HEK293 (cell line): ENCODE data around the gene ZFP3.
"Not testable (repeated sequence)": the region's sequence is repeated elsewhere in the genome, so short reads cannot be mapped to it uniquely, and the experiment has no call there.

Source experiments
- CTCF ChIA-PET: fragments of 350-600 bp; formaldehyde crosslinking; extraction: SDS; loops from one replicate; lab custom pipeline; 2021; ENCODE audit warnings: antibody characterized with exemption; lab: Yijun Ruan, JAX
- POLR2A ChIA-PET: fragments of 300-600 bp; formaldehyde crosslinking; extraction: SDS; loops from one replicate; lab custom pipeline; 2020; ENCODE audit warnings: antibody characterized with exemption, inconsistent platforms; lab: Yijun Ruan, JAX
- H3K27ac ChIP-seq: fragments of 200-500 bp; sonication (Bioruptor generic); 2 replicates; pipeline ENCODE4 v1.5.1; 2014; ENCODE audit warnings: low read depth, low read length, control low read depth, inconsistent platforms; ENCODE audit errors: extremely low read depth
- H3K36me3 ChIP-seq, 2 experiments: fragments of 200-500 bp in 1 of 2; sonication (Bioruptor generic) in 1 of 2; 1 replicate in 1 of 2; 2 replicates in 1 of 2; pipeline ENCODE4 v1.5.1; 2014 to 2017; ENCODE audit warnings: inconsistent platforms in 2 of 2, low read length in 2 of 2; ENCODE audit not compliant: control insufficient read depth in 2 of 2, insufficient read depth in 1 of 2
- H3K4me1 ChIP-seq: fragments of 200-500 bp; sonication (Bioruptor generic); 2 replicates; pipeline ENCODE4 v1.5.1; 2014; ENCODE audit warnings: mild to moderate bottlenecking, low read length, inconsistent platforms; ENCODE audit not compliant: control insufficient read depth, insufficient read depth
- H3K4me3 ChIP-seq: 2 replicates; pipeline ENCODE4 v1.5.1; 2011; ENCODE audit warnings: low read depth, mild to moderate bottlenecking, control low read depth, low read length, moderate library complexity
- H3K9me3 ChIP-seq: fragments of 200-500 bp; sonication (Bioruptor generic); 2 replicates; pipeline ENCODE4 v1.5.1; 2014; ENCODE audit warnings: low read depth, low read length, inconsistent platforms; ENCODE audit not compliant: control insufficient read depth, insufficient read depth
- FEZF1 ChIP-seq: fragments of 450-650 bp; formaldehyde crosslinking; IDR thresholded peaks from 2 replicates; pipeline ENCODE4 v1.5.1; 2016; ENCODE audit warnings: missing biosample characterization, missing genetic modification characterization
- KLF1 ChIP-seq: fragments of 450-650 bp; formaldehyde crosslinking; IDR thresholded peaks from 2 replicates; pipeline ENCODE4 v1.5.1; 2016; ENCODE audit warnings: missing biosample characterization, missing genetic modification characterization
- REPIN1 ChIP-seq: fragments of 450-650 bp; formaldehyde crosslinking; IDR thresholded peaks from 2 replicates; pipeline ENCODE4 v1.5.1; 2017; ENCODE audit warnings: missing biosample characterization, missing genetic modification characterization, low read depth
- SETDB1 ChIP-seq: IDR thresholded peaks from one replicate; pipeline ENCODE4 v1.6.1; 2017; ENCODE audit warnings: mild to moderate bottlenecking, low read length, moderate library complexity, mixed read lengths; ENCODE audit not compliant: insufficient read length
- WT1 ChIP-seq: fragments of 450-650 bp; formaldehyde crosslinking; IDR thresholded peaks from 2 replicates; pipeline ENCODE4 v1.5.1; 2016; ENCODE audit warnings: missing biosample characterization, missing genetic modification characterization
- ZBTB1 ChIP-seq: fragments of 450-650 bp; formaldehyde crosslinking; IDR thresholded peaks from 2 replicates; pipeline ENCODE4 v1.5.1; 2016; ENCODE audit warnings: missing biosample characterization, missing genetic modification characterization
- ZFP3 ChIP-seq: fragments of 450-650 bp; formaldehyde crosslinking; IDR thresholded peaks from 2 replicates; pipeline ENCODE4 v1.5.1; 2016; ENCODE audit warnings: low read depth, missing biosample characterization, missing genetic modification characterization
- ZNF211 ChIP-seq: fragments of 450-650 bp; formaldehyde crosslinking; IDR thresholded peaks from 2 replicates; pipeline ENCODE4 v1.5.1; 2016; ENCODE audit warnings: low read depth, missing biosample characterization, missing genetic modification characterization
- ZNF266 ChIP-seq: fragments of 450-650 bp; formaldehyde crosslinking; IDR thresholded peaks from 2 replicates; pipeline ENCODE4 v1.5.1; 2016; ENCODE audit warnings: missing biosample characterization, missing genetic modification characterization, low read depth
- ZNF354C ChIP-seq: fragments of 450-650 bp; formaldehyde crosslinking; IDR thresholded peaks from 2 replicates; pipeline ENCODE4 v1.5.1; 2016; ENCODE audit warnings: missing biosample characterization, missing genetic modification characterization, low read depth, borderline replicate concordance
- ZNF366 ChIP-seq: fragments of 450-650 bp; formaldehyde crosslinking; conservative IDR thresholded peaks from 2 replicates; pipeline ENCODE4 v1.5.1; 2016; ENCODE audit warnings: missing biosample characterization, missing genetic modification characterization
- ZNF558 ChIP-seq: fragments of 450-650 bp; formaldehyde crosslinking; IDR thresholded peaks from 2 replicates; pipeline ENCODE4 v1.5.1; 2016; ENCODE audit warnings: missing biosample characterization, missing genetic modification characterization
- ZNF747 ChIP-seq: fragments of 450-650 bp; formaldehyde crosslinking; IDR thresholded peaks from 2 replicates; pipeline ENCODE4 v1.5.1; 2016; ENCODE audit warnings: missing biosample characterization, missing genetic modification characterization
- ZNF830 ChIP-seq: fragments of 450-650 bp; IDR thresholded peaks from 2 replicates; pipeline ENCODE4 v1.5.0; 2018; ENCODE audit warnings: missing biosample characterization, missing genetic modification characterization, low read depth, mild to moderate bottlenecking, moderate library complexity
- TF ChIP-seq, protein P1 (sequence below): fragments of 450-650 bp; formaldehyde crosslinking; IDR thresholded peaks from 2 replicates; pipeline ENCODE4 v1.5.1; 2017; ENCODE audit warnings: missing biosample characterization, missing genetic modification characterization
- TF ChIP-seq, protein P2 (sequence below): fragments of 450-650 bp; formaldehyde crosslinking; IDR thresholded peaks from 2 replicates; pipeline ENCODE4 v1.5.1; 2016; ENCODE audit warnings: missing biosample characterization, missing genetic modification characterization, low read depth
- TF ChIP-seq, protein P3 (sequence below): fragments of 450-650 bp; formaldehyde crosslinking; IDR thresholded peaks from 2 replicates; pipeline ENCODE4 v1.5.1; 2017; ENCODE audit warnings: missing biosample characterization, missing genetic modification characterization

ZFP3 gene

DNA sequence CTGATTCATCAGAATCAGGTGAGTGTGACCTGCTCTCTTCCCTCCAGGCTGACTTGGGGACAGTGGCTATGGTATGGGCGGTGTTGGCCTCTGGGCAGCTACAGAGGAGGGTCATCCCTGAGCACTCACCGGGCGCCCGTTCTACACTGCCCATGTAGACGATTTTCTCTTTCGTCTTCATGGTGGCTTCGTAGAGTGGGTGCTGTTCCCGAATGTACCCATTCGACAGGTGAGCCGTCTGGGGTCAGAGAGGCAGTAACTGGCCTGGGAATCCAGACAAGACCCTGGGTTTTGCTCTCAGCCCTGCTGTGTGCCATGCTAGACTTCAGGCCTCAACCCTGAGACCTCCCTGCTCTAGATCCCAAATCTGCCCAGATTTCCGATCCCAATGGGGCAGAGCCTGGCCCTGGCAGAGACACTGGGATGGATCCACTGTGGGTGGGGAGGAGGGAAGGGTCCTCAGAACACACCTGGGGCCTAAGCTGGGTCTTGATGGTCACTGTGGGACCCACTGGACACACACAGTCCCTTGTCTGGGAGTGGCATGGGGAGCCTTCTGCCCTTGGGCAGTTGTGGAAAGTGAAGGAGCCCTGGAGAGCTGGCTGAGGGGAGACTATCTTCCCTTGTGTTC, 50.8 kb downstream of the ZFP3 start (continued):
- no peak for TF ChIP-seq ZNF266
- TF ChIP-seq REPIN1 (tag by site-specific recombination), result no peak
- TF ChIP-seq, protein P1, sequence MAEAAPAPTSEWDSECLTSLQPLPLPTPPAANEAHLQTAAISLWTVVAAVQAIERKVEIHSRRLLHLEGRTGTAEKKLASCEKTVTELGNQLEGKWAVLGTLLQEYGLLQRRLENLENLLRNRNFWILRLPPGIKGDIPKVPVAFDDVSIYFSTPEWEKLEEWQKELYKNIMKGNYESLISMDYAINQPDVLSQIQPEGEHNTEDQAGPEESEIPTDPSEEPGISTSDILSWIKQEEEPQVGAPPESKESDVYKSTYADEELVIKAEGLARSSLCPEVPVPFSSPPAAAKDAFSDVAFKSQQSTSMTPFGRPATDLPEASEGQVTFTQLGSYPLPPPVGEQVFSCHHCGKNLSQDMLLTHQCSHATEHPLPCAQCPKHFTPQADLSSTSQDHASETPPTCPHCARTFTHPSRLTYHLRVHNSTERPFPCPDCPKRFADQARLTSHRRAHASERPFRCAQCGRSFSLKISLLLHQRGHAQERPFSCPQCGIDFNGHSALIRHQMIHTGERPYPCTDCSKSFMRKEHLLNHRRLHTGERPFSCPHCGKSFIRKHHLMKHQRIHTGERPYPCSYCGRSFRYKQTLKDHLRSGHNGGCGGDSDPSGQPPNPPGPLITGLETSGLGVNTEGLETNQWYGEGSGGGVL, result no peak
- TF ChIP-seq, protein P2, sequence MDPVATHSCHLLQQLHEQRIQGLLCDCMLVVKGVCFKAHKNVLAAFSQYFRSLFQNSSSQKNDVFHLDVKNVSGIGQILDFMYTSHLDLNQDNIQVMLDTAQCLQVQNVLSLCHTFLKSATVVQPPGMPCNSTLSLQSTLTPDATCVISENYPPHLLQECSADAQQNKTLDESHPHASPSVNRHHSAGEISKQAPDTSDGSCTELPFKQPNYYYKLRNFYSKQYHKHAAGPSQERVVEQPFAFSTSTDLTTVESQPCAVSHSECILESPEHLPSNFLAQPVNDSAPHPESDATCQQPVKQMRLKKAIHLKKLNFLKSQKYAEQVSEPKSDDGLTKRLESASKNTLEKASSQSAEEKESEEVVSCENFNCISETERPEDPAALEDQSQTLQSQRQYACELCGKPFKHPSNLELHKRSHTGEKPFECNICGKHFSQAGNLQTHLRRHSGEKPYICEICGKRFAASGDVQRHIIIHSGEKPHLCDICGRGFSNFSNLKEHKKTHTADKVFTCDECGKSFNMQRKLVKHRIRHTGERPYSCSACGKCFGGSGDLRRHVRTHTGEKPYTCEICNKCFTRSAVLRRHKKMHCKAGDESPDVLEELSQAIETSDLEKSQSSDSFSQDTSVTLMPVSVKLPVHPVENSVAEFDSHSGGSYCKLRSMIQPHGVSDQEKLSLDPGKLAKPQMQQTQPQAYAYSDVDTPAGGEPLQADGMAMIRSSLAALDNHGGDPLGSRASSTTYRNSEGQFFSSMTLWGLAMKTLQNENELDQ (tag by site-specific recombination), result no peak
- TF ChIP-seq ZBTB1 (tag by site-specific recombination), result no peak
- no peak for TF ChIP-seq ZNF366 (tag by site-specific recombination)
- TF ChIP-seq, all 188 proteins: peak for 0

DNA sequence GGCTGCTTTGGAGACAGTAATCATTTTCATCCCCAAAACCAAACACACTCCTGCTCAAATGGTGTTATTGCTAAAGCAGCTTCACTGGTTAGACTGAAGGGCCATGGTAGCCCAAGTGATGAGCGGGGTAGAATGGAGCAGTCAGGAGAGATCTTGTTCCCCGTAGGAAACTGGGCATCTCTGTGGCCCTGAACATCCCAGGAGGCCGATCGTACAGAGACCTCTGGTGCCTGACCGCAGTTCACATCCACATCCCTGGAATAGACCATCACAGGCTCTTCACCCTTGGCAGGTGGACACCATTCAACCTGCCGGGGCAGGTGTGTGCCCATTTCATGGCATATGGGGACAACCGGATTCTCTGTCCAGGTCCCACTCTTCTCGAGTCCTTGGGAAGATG, 51.5 kb downstream of the ZFP3 start:
- H3K9me3 ChIP-seq, H3K27ac ChIP-seq, H3K4me3 ChIP-seq, POLR2A ChIA-PET, H3K36me3 ChIP-seq, H3K4me1 ChIP-seq, CTCF ChIA-PET: not testable (repeated sequence)

DNA sequence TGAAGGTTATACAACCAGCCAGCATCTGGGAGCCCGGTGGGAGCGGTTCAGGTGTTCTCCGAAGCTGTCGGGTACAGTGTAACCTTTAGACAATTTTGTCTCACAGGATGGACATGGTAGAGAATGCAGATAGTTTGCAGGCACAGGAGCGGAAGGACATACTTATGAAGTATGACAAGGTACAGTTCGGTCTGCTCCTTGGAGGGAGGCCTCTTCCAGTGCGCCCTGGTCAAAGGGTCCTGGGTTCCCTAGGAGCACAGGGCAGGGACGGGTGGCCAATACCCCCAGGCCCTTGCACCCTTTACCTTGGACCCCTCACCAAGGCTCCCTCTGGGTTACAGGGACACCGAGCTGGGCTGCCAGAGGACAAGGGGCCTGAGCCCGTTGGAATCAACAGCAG, 52.0 kb downstream of the ZFP3 start:
- H3K27ac ChIP-seq, H3K36me3 ChIP-seq, H3K4me3 ChIP-seq, CTCF ChIA-PET, H3K4me1 ChIP-seq, POLR2A ChIA-PET, H3K9me3 ChIP-seq: not testable (repeated sequence)

DNA sequence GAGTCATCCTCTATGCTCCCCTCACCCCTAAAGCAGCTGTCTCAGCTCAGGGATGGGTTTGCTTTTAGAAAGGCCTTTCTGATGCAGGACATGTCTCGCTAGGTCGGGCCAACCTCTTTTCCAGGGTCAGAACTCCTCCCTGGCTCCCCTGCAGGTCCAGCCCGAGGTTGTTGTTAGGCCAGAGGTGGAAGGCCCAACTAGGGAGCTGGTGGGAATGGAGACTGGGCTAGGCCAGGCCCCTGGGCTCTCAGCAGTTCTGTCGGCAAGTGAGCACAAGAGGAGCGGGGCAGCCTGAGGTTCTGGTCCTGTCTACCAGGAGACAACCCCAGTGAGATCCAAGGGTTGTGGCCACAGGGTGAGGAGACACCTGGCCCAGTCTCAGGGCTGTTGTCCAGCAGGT, 52.4 kb downstream of the ZFP3 start:
- H3K4me3 ChIP-seq, H3K4me1 ChIP-seq, POLR2A ChIA-PET, H3K27ac ChIP-seq, H3K9me3 ChIP-seq, H3K36me3 ChIP-seq: not testable (repeated sequence)
- CTCF ChIA-PET, result interaction anchor here (1.2 kb wide), 1 partner anchor 149 kb away, joined by 7 read pairs; no protein-coding TSS in a partner anchor

DNA sequence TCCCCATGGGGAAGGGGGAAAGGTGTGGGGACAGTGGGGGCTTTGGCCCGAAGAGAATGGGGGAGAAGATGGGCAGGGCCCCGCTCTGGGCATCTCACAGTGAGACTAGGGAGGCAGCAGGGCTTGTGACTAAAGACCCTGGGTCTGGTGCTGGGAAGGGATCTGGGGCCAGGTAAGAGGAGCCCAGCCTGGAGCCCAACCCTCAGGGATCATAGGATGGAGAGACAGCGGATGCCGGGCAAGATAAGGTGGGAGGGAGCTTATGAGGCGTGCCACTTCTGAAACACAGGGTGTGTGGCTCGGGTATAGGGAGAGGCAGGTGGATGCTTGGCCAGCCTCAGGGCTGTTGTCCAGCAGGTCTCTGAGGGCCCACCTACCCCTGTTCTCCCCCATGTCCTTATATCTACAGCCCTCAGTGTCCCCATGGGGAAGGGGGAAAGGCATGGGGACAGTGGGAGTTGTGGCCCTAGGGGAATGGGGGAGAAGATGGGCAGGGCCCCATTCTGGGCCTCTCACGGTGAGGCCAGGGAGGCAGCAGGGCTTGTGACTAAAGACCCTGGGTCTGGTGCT, 53.0 kb downstream of the ZFP3 start:
- ChIA-PET POLR2A (no interaction called here), CTCF (interaction anchor here (1.2 kb wide), 1 partner anchor 150 kb away, joined by 7 read pairs; no protein-coding TSS in a partner anchor)
- no peaks in the 10 kb centered on the region for H3K9me3 ChIP-seq
- no peaks in the 10 kb centered on the region for H3K4me1 ChIP-seq
- H3K36me3 ChIP-seq, result no peaks in the 10 kb centered on the region
- H3K27ac ChIP-seq, result no peak overlapping the region
- no peak overlapping the region for H3K4me3 ChIP-seq
- TF ChIP-seq WT1 (tag by site-specific recombination) (no peak), SETDB1 (no peak), ZNF354C (tag by site-specific recombination) (no peak), REPIN1 (tag by site-specific recombination) (no peak), ZNF211 (tag by site-specific recombination) (no peak), ZNF558 (tag by site-specific recombination) (no peak), ZNF830 (no peak), ZFP3 (tag by site-specific recombination) (no peak), FEZF1 (tag by site-specific recombination) (no peak), ZNF747 (tag by site-specific recombination) (no peak), ZBTB1 (tag by site-specific recombination) (no peak), KLF1 (no peak)
- TF ChIP-seq, protein P1, result no peak
- TF ChIP-seq, protein P3, sequence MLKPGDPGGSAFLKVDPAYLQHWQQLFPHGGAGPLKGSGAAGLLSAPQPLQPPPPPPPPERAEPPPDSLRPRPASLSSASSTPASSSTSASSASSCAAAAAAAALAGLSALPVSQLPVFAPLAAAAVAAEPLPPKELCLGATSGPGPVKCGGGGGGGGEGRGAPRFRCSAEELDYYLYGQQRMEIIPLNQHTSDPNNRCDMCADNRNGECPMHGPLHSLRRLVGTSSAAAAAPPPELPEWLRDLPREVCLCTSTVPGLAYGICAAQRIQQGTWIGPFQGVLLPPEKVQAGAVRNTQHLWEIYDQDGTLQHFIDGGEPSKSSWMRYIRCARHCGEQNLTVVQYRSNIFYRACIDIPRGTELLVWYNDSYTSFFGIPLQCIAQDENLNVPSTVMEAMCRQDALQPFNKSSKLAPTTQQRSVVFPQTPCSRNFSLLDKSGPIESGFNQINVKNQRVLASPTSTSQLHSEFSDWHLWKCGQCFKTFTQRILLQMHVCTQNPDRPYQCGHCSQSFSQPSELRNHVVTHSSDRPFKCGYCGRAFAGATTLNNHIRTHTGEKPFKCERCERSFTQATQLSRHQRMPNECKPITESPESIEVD (tag by site-specific recombination), result no peak
